Mesenteric fat pad (tissue), 1 donor: ENCODE results near the gene BPIFB1. TPM values are rescaled to one million over a fixed set of nuclear protein-coding genes. Genes with fewer than 3 reads are reported as not detected.

Source experiments
- total RNA-seq: library from RNA; stranded (reverse); fragmentation: NEBNext Ultra II Directional; extraction: Animal tissue kit (Norgen Biotek cat#: 25700); gene quantifications from one replicate; pipeline ENCODE4 v1.2.1, GENCODE V29; 2021
- donor health status: DM: yes; HTN: yes; CAD: no.

The BPIFB1 gene
- total RNA-seq, 1 donor from 2014 or later: not detected

Other genes with a start within 250 kb of the BPIFB1 start
- gene BPIFB3, start 229.3 kb upstream of the BPIFB1 start, total RNA-seq: not detected
- not detected for gene BPIFB4, start 203.6 kb upstream of the BPIFB1 start, total RNA-seq
- not detected for gene BPIFA2, start 115.1 kb upstream of the BPIFB1 start, total RNA-seq
- gene BPIFA3, start 65.9 kb upstream of the BPIFB1 start, total RNA-seq: not detected
- not detected for gene BPIFA1, start 47.2 kb upstream of the BPIFB1 start, total RNA-seq
- gene CDK5RAP1, start 118.3 kb downstream of the BPIFB1 start, total RNA-seq: 25.9 TPM
- 22.1 TPM for gene SNTA1, start 160.5 kb downstream of the BPIFB1 start, total RNA-seq
- gene CBFA2T2, start 206.9 kb downstream of the BPIFB1 start, total RNA-seq: 10.5 TPM